Body of pancreas (tissue), 4 donors: ENCODE results near the gene RFX1.

Experiments
- POLR2A ChIP-seq, 3 donors: fragments of 450-650 bp; IDR thresholded peaks; one replicate each; pipeline ENCODE4 v1.6.1; 2016; ENCODE audit warnings: antibody characterized with exemption in 3 of 3, mild to moderate bottlenecking in 2 of 3
- TF ChIP-seq, protein P1 (sequence below), 7 experiments: fragments of 450-650 bp in 4 of 7; fragments of 200-600 bp in 3 of 7; sonication (generic) in 3 of 7; IDR thresholded peaks; one replicate each; pipeline ENCODE4 v1.5.1; 2016 to 2019; ENCODE audit warnings: antibody characterized with exemption in 7 of 7

DNA sequence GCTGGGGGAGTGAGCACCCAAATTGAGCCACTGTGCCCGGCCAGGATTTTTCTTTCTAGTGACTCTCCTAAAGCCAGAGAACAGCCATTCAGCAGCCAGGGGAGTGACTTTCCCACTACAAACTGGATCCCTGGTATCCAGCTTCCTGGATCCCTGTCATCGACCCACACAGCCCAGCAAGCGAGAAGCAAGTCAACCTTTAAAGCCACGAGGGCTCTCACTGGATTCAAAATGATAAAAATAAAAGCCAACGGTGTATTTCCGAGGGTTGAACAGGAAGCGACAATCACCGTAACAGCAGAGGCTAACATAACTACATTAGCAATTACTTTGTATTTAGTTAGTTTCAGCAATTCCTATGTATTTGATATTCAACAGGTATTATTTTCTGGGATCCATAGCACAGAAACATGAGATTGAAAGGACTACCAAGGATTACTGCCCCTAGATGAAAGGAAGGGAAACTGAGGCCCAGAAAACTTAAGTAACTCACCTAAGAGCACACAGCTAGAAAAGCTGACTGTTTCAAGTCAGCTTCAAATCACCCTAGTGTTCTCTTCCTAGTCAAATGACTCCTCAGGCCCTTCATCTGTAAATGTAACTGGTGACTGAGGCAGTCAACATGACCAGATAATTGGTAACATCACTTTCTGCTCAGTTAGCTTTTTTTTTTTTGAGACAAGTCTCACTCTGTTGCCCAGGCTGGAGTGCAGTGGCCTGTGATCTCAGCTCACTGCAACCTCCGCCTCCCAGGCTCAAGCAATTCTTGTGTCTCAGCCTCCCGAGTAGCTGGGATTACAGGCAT, 2.7 kb downstream of the RFX1 start:
- TF ChIP-seq, protein P1, sequence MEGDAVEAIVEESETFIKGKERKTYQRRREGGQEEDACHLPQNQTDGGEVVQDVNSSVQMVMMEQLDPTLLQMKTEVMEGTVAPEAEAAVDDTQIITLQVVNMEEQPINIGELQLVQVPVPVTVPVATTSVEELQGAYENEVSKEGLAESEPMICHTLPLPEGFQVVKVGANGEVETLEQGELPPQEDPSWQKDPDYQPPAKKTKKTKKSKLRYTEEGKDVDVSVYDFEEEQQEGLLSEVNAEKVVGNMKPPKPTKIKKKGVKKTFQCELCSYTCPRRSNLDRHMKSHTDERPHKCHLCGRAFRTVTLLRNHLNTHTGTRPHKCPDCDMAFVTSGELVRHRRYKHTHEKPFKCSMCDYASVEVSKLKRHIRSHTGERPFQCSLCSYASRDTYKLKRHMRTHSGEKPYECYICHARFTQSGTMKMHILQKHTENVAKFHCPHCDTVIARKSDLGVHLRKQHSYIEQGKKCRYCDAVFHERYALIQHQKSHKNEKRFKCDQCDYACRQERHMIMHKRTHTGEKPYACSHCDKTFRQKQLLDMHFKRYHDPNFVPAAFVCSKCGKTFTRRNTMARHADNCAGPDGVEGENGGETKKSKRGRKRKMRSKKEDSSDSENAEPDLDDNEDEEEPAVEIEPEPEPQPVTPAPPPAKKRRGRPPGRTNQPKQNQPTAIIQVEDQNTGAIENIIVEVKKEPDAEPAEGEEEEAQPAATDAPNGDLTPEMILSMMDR (IDR thresholded peaks at IDR 0.05) = no peak
- no peak for TF ChIP-seq POLR2A (IDR thresholded peaks at IDR 0.05)
